GM12864 (cell line): ENCODE data around the gene MARCHF3.
"Not testable (repeated sequence)": the region's sequence is repeated elsewhere in the genome, so short reads cannot be mapped to it uniquely, and the experiment has no call there.

Experiments used
- DNase-seq: peaks from one replicate; pipeline ENCODE4 v3.0.0-alpha.2; 2011; ENCODE audit warnings: low read depth
- H3K4me3 ChIP-seq: 2 replicates; pipeline ENCODE4 v1.5.1; 2011; ENCODE audit warnings: mild to moderate bottlenecking, low read depth, low read length, control low read depth
- CTCF ChIP-seq: IDR thresholded peaks from 2 replicates; pipeline ENCODE4 v1.5.1; 2011; ENCODE audit warnings: low read depth, mild to moderate bottlenecking, moderate library complexity, low read length, control low read depth, inconsistent platforms; ENCODE audit errors: missing control alignments

MARCHF3 gene

GRCh38 chr5:126897851-126898630 is 132.3 kb downstream of the MARCHF3 start:
- no peak for DNase-seq
- no peak for TF ChIP-seq CTCF

GRCh38 chr5:126896170-126896702 is 134.1 kb downstream of the MARCHF3 start:
- DNase-seq: no peak
- no peak for TF ChIP-seq CTCF
- no peak overlapping the region for H3K4me3 ChIP-seq

More at GRCh38 chr5:126897851-126898630, 132.3 kb downstream of the MARCHF3 start:
- H3K4me3 ChIP-seq: no peak overlapping the region

- DNase-seq, H3K4me3 ChIP-seq: not testable (repeated sequence)
These were observed 134.6 kb downstream of the MARCHF3 start for GRCh38 chr5:126895712-126896111.

GRCh38 chr5:126890414-126890813 is 139.9 kb downstream of the MARCHF3 start:
- DNase-seq, H3K4me3 ChIP-seq: not testable (repeated sequence)

- TF ChIP-seq CTCF: no peak
- DNase-seq: no peak
- H3K4me3 ChIP-seq: no peak overlapping the region
These were observed 142.2 kb downstream of the MARCHF3 start for GRCh38 chr5:126888175-126888574.

GRCh38 chr5:126884269-126884819 is 146.0 kb downstream of the MARCHF3 start:
- DNase-seq: no peak
- TF ChIP-seq CTCF: no peak
- no peak overlapping the region for H3K4me3 ChIP-seq

- TF ChIP-seq CTCF: no peak
- H3K4me3 ChIP-seq: no peak overlapping the region
- DNase-seq: no peak
These were observed 146.7 kb downstream of the MARCHF3 start for GRCh38 chr5:126883564-126884245.
